T-cell (primary cell): ENCODE results near the gene PYGL. TPM values are rescaled to one million over a fixed set of nuclear protein-coding genes. Genes with fewer than 3 reads are reported as not detected.

Source experiments
- total RNA-seq, 35 experiments: library from RNA in 6 of 35; stranded (reverse) in 6 of 35; fragments of 120-200 nt in 1 of 35; gene quantifications; one replicate each; pipeline versions ENCODE4 v1.2.1 to v1.2.4 and lab custom pipeline; 2013 to 2026

The PYGL gene
- total RNA-seq, 5 donors from 2014 or later (not counting 1 experiment from before 2014, with no cell fraction given): 0.44 to 0.90 (median 0.65) TPM

Other genes starting within 250 kb of the PYGL start
- 100 to 1,000 TPM in 3 of 5 donors, 10 to 100 TPM in 2; 92.8 to 141 (median 106) TPM for gene NIN, start 113.3 kb downstream of the PYGL start, total RNA-seq
- not detected for gene ABHD12B, start 72.4 kb downstream of the PYGL start, total RNA-seq
- gene TRIM9, start 150.6 kb upstream of the PYGL start, total RNA-seq: 1 to 10 TPM in 1 of 5 donors, under 1 TPM in 4; 0.30 to 1.3 (median 0.88) TPM